Right lobe of liver (tissue), 6 donors: ENCODE data around the gene DYNC1I1. TPM values are rescaled to one million over a fixed set of nuclear protein-coding genes. Genes with fewer than 3 reads are reported as not detected.

ENCODE experiments used
- ATAC-seq, 4 donors: fragments of 200-7000 bp; cut with Tn5 transposase; one replicate each; pipeline ENCODE4 v1.9.1; 2020; ENCODE audit warnings: mild to moderate bottlenecking in 4 of 4, moderate library complexity in 4 of 4
- DNase-seq, 3 donors: peaks; one replicate each; pipeline ENCODE4 v3.0.0-alpha.2; 2020
- H3K27ac ChIP-seq, 3 donors: fragments of 200-600 bp; one replicate each; pipeline ENCODE4 v1.8.0; 2022
- H3K27me3 ChIP-seq, 2 donors: fragments of 200-600 bp; one replicate each; pipeline ENCODE4 v1.8.0; 2022
- H3K36me3 ChIP-seq, 4 donors: fragments of 200-600 bp; sonication (generic) in 1 of 4; one replicate each; pipeline versions ENCODE4 v1.5.1 to v1.8.0; 2017 to 2022; ENCODE audit warnings: control low read depth in 1 of 4
- H3K4me1 ChIP-seq, 4 donors: fragments of 200-600 bp; sonication (generic) in 1 of 4; one replicate each; pipeline versions ENCODE4 v1.5.1 to v1.8.0; 2017 to 2022; ENCODE audit warnings: control low read depth in 1 of 4
- H3K4me3 ChIP-seq, 3 donors: fragments of 200-600 bp; one replicate each; pipeline ENCODE4 v1.8.0; 2022
- H3K9me3 ChIP-seq, 4 donors: fragments of 200-600 bp; sonication (generic) in 1 of 4; one replicate each; pipeline versions ENCODE4 v1.5.1 to v1.8.0; 2017 to 2022; ENCODE audit warnings: control low read depth in 1 of 4
- CTCF ChIP-seq, 4 donors: fragments of 200-600 bp in 3 of 4; fragments of 450-650 bp in 1 of 4; IDR thresholded peaks; one replicate each; pipeline versions ENCODE4 v1.5.1 to v1.8.0; 2016 to 2022; ENCODE audit warnings: antibody characterized with exemption in 4 of 4, mild to moderate bottlenecking in 2 of 4
- POLR2A ChIP-seq: fragments of 450-650 bp; IDR thresholded peaks from one replicate; pipeline ENCODE4 v1.6.1; 2017; ENCODE audit warnings: antibody characterized with exemption, mild to moderate bottlenecking
- WGBS: methylation state at CpG from one replicate; pipeline ENCODE4 v1.1.6; 2018; ENCODE audit warnings: low coverage, low lambda C conversion rate; ENCODE audit not compliant: insufficient coverage; ENCODE audit errors: missing lambda C conversion rate; 5-methylcytosine and 5-hydroxymethylcytosine counted together
- intact Hi-C, 2 donors: fragments of 100-400 bp; cut with DNase I; formaldehyde crosslinking; loops; one replicate each; pipeline versions ENCODE4 v1.11.2 to v1.14.1; 2022
- total RNA-seq, 6 experiments: library from RNA; depleted of rRNA in 2 of 6; stranded (reverse); fragments of >200 nt in 2 of 6; fragmentation: NEBNext Ultra II Directional in 3 of 6; extraction: Animal tissue kit (Norgen Biotek cat#: 25700) in 3 of 6; gene quantifications; one replicate each; pipeline versions ENCODE4 v1.1.0 to v1.2.4, GENCODE V29; 2016 to 2023
- donor health status: DM: no; HTN: yes; CAD: no.
- donor health status: DM: no; HTN: no; CAD: no.
- donor health status: DM: no; HTN: no; CAD: no.
- donor health status: DM: no; HTN: yes; CAD: no.
- donor health status: DM: no; HTN: yes; CAD: no.

DYNC1I1 gene
- total RNA-seq, 6 experiments from 2014 or later = 0.09 to 1.1 (median 0.62) TPM

GRCh38 chr7:95897557-95898251, 125.3 kb downstream of the DYNC1I1 start:
- Histone ChIP-seq H3K27me3 (no peaks in the 10 kb centered on the region), H3K9me3 (no peaks in the 10 kb centered on the region), H3K36me3 (no peaks in the 10 kb centered on the region), H3K27ac (no peak overlapping the region), H3K4me1 (no peaks in the 10 kb centered on the region), H3K4me3 (no peak overlapping the region)
- no peak for DNase-seq
- no peak for TF ChIP-seq POLR2A
- TF ChIP-seq CTCF (IDR thresholded peaks at IDR 0.05) = no peak
- WGBS = 52% methylated on average over 5 of the region's 5 CpGs
- intact Hi-C loops = no loop called here
- no peak for ATAC-seq

GRCh38 chr7:95899919-95900513, 127.7 kb downstream of the DYNC1I1 start:
- ATAC-seq (no peak), DNase-seq (no peak)
- intact Hi-C loops = no loop called here
- Histone ChIP-seq H3K27ac (no peak overlapping the region), H3K36me3 (no peaks in the 10 kb centered on the region), H3K4me3 (no peak overlapping the region), H3K9me3 (no peaks in the 10 kb centered on the region), H3K27me3 (no peaks in the 10 kb centered on the region), H3K4me1 (no peaks in the 10 kb centered on the region)
- 22% methylated on average over 5 of the region's 5 CpGs for WGBS
- TF ChIP-seq CTCF (IDR thresholded peaks at IDR 0.05) = no peak
- TF ChIP-seq POLR2A = no peak

GRCh38 chr7:95901006-95901405, 128.7 kb downstream of the DYNC1I1 start:
- no peaks in the 10 kb centered on the region for H3K36me3 ChIP-seq
- 21% methylated on average over 1 of the region's 1 CpG for WGBS

GRCh38 chr7:95904099-95904498, 131.7 kb downstream of the DYNC1I1 start:
- H3K27me3 ChIP-seq = no peaks in the 10 kb centered on the region
- intact Hi-C loops = no loop called here
- no peaks in the 10 kb centered on the region for H3K36me3 ChIP-seq
- no peak overlapping the region for H3K4me3 ChIP-seq
- no peak for TF ChIP-seq POLR2A
- TF ChIP-seq CTCF (IDR thresholded peaks at IDR 0.05) = no peak
- H3K27ac ChIP-seq = no peak overlapping the region
- H3K9me3 ChIP-seq = no peaks in the 10 kb centered on the region
- H3K4me1 ChIP-seq = no peaks in the 10 kb centered on the region
- DNase-seq = no peak
- ATAC-seq = no peak

More at GRCh38 chr7:95901006-95901405, 128.7 kb downstream of the DYNC1I1 start:
- ATAC-seq (no peak), DNase-seq (no peak)
- H3K4me1 ChIP-seq = no peaks in the 10 kb centered on the region
- intact Hi-C loops = no loop called here
- no peak for TF ChIP-seq CTCF (IDR thresholded peaks at IDR 0.05)
- TF ChIP-seq POLR2A = no peak
- no peak overlapping the region for H3K4me3 ChIP-seq
- H3K9me3 ChIP-seq = no peaks in the 10 kb centered on the region
- H3K27me3 ChIP-seq = no peaks in the 10 kb centered on the region
- no peak overlapping the region for H3K27ac ChIP-seq
